NCI-H146 treated with DMSO at 0.1 percent for 48 hours (cell line): Measurements from ENCODE around the gene BCL2L11.

Source experiments
- DNase-seq: peaks from one replicate; lab custom pipeline; 2025; ENCODE audit not compliant: unreplicated experiment; lab: John Stamatoyannopoulos, UW

BCL2L11 gene

DNA sequence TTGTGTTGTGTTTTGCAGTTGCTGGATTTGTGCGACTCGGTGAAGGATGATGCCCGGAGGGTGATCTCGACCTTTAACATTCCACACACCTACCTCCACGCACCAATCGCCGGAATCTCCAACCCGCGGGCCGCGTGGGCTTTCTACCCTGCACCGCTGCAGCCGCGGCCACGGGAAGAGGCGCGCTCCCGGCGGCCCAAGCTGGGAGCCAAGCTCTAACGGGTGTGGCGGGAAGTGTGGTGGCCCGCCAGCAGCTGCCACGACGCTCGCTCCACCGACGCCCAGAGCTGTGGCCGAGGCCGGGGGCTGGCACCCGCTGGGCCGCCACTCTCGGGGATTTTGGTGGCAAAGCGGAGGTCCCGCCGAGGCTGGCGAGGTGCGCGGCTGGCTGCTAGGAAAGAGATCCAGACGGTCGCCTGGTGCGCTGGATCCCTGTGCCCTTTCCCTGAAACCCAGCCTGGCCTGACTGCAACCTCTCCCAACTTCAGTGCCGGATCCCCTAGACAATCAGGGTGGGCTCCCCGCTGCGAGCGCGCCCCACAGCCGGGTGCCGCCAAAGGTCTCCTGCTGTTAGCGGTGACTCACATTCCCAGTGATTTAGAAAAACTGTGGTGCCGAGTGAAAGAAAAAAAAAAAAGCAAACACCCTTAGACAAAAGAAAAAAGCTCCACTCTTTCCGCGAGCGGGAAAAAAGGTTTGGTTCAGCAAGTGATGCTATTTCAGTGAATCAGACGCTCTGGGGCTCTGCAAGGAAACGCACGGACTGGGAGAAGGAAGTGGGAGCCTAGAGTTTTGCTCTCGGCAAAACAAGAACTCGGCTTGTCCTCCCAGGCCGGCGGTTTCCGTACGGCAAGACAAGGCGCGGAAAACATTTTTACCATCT is 2.9 kb upstream of the BCL2L11 start:
- DNase-seq = no peak

DNA sequence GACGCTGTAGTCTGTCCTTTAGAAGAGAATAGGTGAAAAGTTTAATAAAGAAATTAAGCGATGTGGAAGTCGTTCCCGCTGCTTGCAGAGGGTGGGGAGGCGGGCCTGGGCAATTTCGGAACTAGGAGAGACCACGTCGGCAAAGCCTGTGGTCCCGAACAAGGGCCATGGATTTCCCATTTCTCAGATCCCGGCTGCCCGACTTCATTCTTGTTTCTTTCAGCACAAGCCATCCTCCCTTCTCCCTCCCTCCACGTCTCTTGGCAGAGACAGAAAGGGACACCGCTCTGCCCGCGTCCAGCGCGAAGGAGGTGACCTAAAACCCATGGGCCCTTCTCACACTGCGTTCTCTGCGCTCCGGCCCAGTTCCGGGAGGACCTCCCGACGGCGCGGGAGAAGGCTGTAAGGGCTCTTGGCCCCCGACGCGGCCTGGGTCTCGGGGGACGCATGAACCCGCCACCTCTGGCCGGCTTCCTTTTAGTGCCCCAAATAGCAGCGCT is 2.2 kb upstream of the BCL2L11 start:
- no peak for DNase-seq

DNA sequence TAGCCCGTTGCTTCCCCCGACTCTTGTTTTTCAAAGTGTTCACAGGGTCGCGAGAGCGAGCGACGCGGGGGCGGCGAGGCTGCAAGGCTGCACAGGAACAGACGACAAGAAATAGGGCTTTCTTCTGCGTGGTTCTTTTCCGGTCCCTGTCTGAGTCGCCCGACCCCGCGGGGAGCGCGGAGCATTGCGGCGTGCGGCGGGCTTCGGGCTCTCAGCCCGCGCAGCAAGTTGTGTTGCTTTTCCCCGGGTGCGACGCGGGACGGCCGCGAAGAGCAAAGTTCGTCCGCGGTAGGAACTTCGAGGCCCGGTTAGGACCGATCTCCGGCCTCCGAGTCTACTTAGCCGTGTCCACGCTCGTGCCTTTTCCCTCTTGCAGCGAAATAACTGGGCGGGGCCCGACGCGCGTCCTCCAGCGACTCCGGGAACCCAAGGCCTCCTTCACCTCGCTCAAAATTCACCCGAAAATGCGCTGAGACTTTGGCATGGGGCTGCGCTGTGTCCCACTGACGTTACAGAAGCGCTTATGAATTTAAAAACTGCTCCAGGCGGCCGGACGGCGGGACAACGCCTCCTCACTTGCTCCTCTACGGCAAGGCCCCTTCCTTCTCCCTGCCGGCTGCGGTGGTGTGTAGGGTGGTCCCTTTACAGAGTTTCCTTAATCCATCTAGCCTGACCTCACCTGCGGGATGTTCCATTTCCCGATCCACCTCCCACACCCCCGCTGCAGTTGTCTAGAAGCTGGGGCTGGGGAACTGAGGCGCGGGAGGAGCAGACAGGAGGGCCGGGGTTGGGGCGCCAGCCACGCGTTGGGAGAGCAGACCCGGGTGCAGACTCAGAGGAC is 1.5 kb upstream of the BCL2L11 start:
- no peak for DNase-seq

DNA sequence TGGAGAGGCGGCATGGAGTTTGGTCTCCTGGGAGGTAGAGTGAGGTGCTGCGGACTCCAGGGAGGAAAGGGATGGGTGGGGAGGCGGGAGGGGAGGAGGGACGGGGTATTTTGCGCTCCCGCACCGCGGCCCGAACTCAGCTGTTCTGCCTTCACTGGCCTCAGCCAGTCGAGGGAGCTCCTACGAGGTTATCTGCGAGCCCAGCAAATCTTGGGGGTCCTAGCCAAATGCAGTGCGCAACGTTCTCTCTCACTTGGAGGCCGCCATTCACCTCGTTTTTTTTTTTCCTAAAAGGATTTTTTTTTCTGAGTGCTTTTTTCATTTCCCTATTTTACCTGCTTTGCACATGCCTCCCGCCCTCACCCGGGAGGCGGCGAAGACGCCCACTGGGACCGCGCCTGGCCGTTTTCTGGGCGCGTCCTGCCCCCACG is 877 bp upstream of the BCL2L11 start:
- no peak for DNase-seq

DNA sequence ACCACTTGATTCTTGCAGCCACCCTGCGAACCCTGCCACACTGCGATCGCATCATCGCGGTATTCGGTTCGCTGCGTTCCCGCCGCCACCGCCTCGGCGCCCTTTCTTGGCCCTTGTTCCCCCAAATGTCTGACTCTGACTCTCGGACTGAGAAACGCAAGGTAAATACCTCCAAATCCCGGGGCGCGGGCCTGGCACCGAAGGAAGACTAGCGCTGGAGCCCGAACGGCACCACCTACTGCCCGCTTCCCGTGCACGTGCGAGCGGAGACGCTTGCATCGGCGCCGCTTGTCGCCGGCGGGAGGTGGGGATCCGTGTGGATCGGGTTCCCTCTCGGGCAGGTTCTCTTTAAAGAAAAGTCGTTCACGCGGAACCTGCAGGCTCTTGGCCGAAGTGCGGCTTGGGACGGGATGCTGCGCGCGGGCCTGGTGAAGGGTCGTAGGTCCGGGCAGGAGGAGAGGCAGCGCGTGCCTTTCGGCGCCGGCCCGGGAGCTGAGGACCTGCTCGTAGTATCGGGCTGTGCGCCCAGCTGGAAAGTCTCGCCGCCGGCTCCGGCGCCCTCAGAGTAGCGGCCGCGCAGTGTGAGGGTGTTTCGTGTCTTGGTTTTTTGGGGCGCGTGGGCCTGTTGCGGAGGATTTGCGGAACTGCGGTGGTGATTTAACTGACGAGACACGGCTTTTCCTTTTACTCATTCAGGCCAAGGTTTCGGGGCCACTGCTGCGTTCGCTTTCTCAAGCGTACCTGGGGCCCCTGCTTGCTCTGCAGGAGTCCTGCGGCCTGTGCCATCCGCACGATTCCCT is 514 bp downstream of the BCL2L11 start:
- DNase-seq = peak; percentile 45

DNA sequence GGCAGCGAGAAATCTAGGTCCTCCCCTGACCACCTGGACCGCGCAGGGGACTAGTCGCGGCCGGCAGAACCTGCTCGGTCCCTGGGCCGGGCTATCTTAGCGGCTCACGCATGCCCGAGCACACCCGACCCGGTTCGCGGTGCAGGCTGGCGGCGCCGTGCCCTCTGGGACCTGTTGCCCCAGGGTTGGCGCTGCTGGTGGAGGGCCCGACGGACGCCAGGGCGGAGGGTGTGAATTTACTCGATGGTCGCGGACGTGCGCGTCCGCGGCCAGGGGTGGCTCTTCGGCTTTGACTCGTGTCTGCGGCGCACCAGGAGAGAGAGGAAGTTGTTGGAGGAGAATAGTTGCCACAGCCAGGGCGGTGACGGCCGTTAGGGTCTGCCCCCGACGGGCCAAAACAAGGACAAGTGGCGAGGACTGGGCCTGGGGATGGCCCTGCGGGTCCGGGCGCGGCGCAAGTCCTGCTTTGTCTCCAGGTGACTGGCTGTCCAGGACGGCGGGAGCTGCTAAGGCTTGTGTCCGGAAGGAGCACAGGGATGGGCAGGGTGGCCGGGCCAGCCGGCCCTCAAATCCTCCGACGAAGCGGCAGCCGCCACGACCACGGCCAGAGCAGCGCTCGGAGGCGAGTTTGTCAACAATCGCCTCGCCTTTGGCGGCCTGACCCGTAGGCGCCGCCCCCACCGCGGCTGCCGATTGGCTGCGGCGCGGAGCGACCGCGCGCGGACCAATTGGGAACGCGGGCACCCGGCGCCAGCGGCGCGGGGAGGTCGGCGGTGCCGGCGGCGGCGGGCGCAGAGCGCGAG is 1.3 kb downstream of the BCL2L11 start:
- DNase-seq = peak; percentile 70

DNA sequence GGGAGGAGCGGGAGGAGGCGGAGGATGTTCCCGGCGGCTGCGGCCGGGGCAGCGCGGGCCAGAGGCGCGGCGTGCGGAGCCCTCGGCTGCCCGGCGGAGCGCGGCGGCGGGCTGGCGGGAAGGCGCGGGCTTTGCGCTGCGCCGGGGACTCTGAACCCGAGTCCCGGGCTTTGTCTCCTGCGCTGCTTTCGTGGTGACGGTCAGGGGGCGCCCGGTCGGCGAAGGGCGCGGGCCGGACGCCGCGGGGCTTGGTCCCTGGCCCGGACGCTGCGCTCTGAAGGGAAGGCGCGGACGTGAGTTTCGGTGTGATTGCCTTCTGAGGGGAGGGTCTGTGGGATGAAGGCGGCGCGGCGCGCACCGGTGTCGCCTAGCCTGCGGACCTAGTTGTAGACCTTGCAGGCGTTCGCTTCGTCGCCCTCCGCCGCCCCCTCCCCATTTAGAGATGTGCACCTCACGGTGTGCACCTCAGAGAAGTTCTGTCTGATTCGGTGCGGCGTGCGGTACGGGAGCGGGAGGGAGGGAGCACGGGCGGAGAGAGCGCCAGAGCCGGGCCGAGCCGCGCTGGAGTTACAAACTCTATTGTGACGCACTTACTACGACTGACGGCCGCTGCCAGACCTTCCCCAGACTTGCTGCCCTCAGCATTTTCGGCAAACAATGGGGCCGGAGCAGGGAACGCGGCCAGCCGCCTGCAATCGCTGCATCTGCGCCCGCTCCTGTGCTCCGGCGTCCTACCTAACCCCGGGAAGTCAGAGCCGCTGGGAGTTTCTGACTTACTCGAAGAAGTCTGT is 2.1 kb downstream of the BCL2L11 start:
- DNase-seq = peak; percentile 69

DNA sequence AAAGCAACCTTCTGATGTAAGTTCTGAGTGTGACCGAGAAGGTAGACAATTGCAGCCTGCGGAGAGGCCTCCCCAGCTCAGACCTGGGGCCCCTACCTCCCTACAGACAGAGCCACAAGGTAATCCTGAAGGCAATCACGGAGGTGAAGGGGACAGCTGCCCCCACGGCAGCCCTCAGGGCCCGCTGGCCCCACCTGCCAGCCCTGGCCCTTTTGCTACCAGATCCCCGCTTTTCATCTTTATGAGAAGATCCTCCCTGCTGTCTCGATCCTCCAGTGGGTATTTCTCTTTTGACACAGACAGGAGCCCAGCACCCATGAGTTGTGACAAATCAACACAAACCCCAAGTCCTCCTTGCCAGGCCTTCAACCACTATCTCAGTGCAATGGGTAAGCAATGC is 3.0 kb downstream of the BCL2L11 start:
- DNase-seq = no peak

DNA sequence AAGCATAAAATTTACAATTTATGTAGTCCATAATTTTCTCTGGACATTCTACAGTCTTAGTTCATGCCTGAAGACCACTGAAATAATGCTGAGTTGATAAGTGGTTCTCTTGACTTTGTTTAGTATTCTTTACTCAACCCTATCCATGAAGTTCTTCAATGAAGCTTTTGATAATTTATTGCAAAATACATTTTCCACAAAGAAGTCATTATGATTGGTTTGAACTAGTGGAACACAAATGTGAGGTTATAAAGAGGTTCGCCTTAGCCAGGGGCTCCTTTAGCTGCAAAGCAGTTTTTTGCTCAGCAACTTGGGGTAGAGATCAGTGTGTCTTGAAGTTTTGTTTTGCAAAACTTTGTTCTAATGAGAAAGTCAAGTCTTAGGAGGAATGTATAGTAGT is 5.9 kb downstream of the BCL2L11 start:
- no peak for DNase-seq

DNA sequence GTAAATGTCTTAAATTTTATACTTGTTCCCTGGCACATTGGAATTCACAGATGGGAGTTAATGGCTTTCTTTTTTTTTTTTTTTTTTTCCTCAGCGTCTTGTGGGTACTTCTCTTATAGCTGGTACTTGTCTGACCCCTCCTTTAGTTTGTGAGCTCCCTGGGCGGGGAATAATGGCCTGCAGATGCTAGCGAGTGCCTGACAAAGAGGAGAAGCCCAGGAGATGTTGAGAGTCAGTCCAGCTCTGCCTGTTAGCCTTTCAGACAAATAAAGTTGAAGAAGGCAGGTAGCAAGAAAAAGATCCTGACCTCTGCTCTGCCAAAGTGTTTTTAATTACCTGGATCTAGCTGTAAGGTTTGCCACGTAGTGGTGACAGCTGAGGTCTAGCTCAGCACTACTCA is 6.6 kb downstream of the BCL2L11 start:
- no peak for DNase-seq

DNA sequence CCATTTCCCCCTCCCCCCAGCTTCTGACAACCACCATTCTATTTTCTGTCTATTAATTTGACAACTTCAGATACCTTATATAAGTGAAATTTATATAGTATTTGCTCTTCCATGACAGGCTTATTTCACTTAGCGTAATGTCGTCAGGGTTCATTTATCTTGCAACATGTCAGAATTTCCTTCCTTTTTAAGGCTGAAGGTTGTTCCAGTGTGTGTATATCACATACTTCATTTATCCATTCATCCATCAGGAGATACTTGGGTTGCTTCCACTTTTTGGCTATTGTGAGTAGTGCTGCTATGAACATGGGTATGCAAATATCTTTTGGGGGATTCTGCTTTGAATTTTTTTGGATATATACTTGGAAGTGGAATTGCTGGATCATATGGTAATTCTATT is 7.4 kb downstream of the BCL2L11 start:
- DNase-seq = no peak

DNA sequence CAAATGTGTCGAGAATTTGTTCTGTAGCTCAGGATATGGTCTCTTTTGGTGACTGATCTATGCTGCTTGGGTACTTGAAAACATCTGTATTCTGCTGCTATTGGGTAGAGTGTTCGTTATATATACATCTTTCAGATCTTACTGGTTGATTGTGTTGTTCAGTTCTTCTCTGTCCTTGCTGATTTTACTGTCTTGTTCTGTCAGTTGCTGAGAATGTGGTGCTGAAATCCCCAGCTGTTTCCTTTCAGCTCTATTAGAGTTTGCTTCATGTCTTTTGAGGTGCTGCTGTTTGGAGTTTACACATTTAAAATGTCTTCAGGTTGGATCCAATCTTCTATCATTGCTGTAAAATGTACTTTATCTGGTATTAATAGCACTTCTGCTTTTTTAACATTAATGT is 12.9 kb downstream of the BCL2L11 start:
- no peak for DNase-seq

DNA sequence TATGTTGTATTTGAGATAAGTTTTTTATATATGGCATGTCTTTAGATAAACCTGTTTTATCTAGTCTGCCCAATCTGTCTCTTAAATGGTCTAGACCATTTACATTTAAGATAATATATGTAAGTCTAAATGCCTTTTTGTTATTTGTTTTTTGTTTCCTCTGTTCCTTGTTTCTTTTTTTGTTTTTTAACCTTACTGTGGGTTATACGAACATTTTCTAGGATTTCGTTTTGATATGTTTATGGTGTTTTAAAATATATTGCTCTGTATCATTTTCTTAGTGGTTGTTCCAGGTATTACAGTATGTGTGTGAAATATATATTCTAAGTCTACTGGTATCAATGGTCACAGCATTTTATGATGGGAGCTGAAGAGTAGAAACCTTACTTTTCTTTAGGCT is 13.3 kb downstream of the BCL2L11 start:
- no peak for DNase-seq

DNA sequence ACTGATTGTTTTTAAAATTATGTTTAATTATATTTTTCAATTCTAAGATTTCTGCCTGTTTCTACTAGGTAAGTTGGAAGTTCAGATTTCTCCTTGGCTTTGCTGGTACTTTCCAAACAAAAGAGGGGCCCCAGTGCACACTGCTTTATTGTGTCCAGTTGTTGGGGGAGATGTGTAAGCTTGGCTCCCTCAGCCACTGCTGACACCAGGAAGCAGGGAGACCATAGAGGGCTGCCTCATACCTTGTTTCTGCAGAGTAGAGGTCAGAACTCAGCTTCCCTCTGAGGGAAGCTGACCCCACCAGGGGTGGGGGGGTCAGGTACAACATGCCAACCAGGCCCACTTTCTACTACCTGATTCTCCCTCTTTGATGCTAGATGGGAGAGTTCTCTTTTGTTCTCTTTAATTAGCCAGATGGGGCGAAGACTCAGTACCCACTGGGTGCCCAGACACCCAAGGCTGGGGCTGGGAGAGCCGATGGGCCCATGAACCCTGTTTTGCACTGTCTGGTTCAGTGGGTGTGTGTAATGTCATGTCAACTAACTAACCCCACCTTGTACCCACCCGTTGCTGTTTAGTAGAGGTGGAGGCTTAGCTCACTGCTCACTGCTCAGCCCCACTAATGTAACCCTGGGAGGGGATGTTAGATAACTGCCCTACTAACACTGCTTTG is 14.7 kb downstream of the BCL2L11 start:
- DNase-seq = no peak

DNA sequence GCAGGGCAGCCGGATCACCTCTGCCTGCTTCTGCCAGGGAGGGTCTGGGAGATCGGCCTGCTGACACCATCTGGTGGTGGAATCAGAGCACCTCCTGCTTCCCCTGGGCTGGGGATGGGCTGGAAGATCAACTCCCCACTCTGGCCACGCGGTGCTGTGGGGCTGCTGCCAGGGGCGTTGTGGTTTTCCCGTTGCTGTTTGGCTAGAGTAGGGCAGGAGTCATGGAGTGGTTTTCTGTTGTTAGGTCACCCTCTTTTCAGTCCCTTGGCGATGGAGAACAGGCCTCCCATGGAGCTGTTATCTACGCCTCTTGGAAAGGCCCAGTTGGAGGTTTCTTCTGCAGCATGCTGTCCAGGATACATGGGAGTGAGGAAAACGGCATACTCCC is 15.2 kb downstream of the BCL2L11 start:
- DNase-seq = no peak

DNA sequence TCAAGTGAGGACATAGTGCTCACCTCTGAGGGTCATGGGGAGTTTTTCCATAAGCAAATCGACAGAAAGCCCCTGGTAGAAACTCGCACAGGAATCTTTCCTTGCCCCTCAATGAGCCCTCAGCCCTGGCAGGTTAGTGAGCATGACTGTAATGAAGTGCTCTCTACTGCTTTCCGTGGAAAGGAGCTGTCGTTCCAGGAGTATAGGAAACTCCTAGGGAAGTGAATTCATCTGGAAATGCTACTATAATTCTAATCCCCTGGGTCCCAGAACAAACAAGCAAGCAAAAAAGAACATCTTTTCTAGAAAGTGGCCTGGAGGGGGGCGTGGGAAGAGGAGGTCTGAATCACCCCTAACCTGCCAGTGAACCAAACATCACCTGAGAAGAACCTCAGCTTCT is 18.1 kb downstream of the BCL2L11 start:
- no peak for DNase-seq

DNA sequence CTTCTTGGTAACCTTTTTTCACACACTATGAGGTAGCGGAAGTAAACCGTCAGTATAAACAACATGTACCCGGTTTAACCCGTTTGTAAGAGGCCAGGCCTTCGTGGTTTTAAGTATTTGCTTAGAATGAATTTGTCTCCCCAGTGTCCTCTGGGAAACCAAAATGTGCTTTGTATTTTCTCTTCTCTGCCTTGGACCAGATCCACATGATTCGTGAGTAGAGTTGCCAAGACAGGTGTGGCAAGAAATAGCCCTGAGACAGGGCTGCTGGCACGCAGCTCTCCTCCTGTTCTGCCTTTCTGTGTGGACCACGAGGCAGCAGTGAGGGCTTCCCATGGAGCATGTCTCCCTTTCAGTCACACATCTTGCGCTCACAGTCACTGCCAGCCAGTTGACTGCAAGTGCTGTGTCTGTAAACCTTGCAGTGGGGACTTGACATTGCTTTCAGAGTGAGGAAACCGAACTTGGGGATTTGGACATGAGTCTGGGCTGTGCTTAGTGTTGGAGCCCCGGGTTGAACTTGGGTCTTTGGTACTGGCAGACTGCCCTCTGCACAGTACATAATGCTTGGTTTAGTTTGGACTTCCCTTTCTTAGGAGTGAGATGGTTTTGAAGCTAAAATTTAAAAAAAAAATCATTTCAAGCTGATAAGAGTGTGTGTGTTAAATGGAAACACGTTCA is 19.1 kb downstream of the BCL2L11 start:
- no peak for DNase-seq

DNA sequence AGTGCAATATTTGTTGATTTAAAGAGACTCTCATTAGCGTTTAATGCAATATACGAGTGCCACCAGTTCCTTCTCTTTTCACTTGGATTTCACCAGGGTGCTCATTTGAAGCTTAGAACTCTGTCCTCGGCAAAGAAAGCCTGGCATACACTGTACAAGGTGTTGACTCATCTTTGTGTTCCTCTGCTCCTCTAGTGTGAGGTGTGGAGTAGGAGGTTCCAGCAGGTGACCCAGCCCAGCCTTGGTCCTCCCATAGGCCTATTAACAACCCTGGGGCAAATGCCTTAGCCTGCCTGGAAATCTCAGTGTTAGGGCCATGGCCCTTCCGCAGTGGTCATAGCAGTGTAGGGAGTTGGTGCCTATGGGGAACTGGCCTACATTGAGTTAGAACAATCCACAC is 20.1 kb downstream of the BCL2L11 start:
- DNase-seq = no peak
